Dendritic cell treated with granulocyte-macrophage colony-stimulating factor and Interleukin-4, amounts not matched to agents 40 ng/mL and 50 ng/mL, for 4 days (primary cell): ENCODE results near the gene TEKT2.

ENCODE experiments used
- H3K27ac Mint-ChIP-seq: one replicate; pipeline ENCODE4 v1.8.0; 2022; ENCODE audit warnings: mild to moderate bottlenecking, mixed read lengths
- H3K27me3 Mint-ChIP-seq: one replicate; pipeline ENCODE4 v1.8.0; 2022; ENCODE audit warnings: mild to moderate bottlenecking, mixed read lengths
- H3K36me3 Mint-ChIP-seq: one replicate; pipeline ENCODE4 v1.8.0; 2022; ENCODE audit warnings: low read depth, mixed read lengths
- H3K4me1 Mint-ChIP-seq: one replicate; pipeline ENCODE4 v1.8.0; 2022; ENCODE audit warnings: low read depth, mixed read lengths
- H3K4me3 Mint-ChIP-seq: one replicate; pipeline ENCODE4 v1.8.0; 2022; ENCODE audit warnings: mild to moderate bottlenecking, moderate library complexity, mixed read lengths
- H3K9me3 Mint-ChIP-seq: one replicate; pipeline ENCODE4 v1.8.0; 2022; ENCODE audit warnings: mixed read lengths
- intact Hi-C: fragments of 100-400 bp; cut with micrococcal nuclease; formaldehyde crosslinking; loops from one replicate; pipeline ENCODE4 v1.15.0; 2022

The TEKT2 gene

GRCh38 chr1:36091698-36092097, 7.8 kb downstream of the TEKT2 start:
- Mint-ChIP-seq H3K27me3 (no peaks in the 10 kb centered on the region), H3K9me3 (no peaks in the 10 kb centered on the region), H3K36me3 (peaks cover 74% of the 10 kb centered on the region), H3K4me1 (peaks cover 66% of the 10 kb centered on the region), H3K4me3 (no peak overlapping the region), H3K27ac (peak overlapping the region; percentile 89)
- intact Hi-C loops, result no loop called here

DNA sequence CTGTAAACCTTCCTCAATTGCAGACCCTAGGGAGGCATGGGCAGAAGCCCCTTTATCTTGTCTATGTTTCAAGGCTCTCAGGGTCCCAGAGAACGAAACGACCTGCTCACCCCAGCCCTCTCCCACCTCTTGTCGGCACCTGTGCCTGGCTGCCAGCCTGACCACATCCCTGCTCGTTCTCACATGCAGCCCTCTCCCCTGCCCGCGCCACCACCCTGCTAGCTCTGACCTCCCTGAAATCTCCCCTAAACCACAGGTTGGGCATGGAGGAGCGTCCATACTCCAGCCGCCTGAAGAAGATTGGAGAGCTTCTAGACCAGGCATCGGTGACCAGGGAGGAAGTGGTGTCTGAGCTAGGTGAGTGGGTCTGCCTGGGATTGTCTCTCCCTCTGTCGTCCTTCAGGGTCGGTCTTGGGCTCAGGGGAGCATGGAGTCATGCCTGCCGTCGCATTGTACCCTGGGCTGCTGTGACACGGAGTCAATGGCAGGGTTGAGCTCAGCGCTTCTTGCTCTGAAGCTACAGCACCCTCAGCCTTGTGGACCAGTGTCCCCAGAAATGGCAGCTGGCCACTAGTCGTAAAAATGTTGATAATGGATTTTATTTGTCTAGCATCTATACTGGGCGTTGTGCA, 8.4 kb downstream of the TEKT2 start:
- peaks cover 72% of the 10 kb centered on the region for H3K4me1 Mint-ChIP-seq
- peaks cover 80% of the 10 kb centered on the region for H3K36me3 Mint-ChIP-seq
- no peaks in the 10 kb centered on the region for H3K9me3 Mint-ChIP-seq
- intact Hi-C loops, result no loop called here
- no peaks in the 10 kb centered on the region for H3K27me3 Mint-ChIP-seq
- no peak overlapping the region for H3K4me3 Mint-ChIP-seq
- peak overlapping the region; percentile 89 for H3K27ac Mint-ChIP-seq

DNA sequence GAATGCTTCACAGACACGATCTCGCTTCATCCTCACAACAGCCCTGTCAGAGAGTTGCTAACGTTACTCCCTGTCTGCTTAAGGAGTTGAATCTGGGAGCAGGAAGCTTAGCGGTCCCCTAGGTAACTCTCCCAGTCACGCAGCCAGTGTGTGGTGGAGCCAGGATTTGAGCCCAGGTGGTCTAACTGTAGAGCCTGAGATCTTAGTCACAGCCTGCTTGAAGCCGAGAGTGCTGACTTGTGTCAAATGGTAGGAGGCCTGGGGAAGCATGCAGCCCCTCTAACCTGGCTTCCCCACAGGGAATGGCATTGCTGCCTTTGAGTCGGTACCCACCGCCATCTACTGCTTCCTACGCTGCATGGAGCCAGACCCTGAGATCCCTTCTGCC, 8.9 kb downstream of the TEKT2 start:
- Mint-ChIP-seq H3K36me3 (peaks cover 85% of the 10 kb centered on the region), H3K4me1 (peaks cover 75% of the 10 kb centered on the region), H3K4me3 (no peak overlapping the region), H3K9me3 (no peaks in the 10 kb centered on the region), H3K27me3 (no peaks in the 10 kb centered on the region), H3K27ac (peak overlapping the region; percentile 89)
- intact Hi-C loops, result no loop called here

GRCh38 chr1:36093226-36093625, 9.3 kb downstream of the TEKT2 start:
- H3K27ac Mint-ChIP-seq, result peak overlapping the region; percentile 89
- no peaks in the 10 kb centered on the region for H3K9me3 Mint-ChIP-seq
- H3K27me3 Mint-ChIP-seq, result no peaks in the 10 kb centered on the region
- peaks cover 75% of the 10 kb centered on the region for H3K4me1 Mint-ChIP-seq
- intact Hi-C loops, result no loop called here
- peaks cover 86% of the 10 kb centered on the region for H3K36me3 Mint-ChIP-seq
- peak overlapping the region; percentile 55 for H3K4me3 Mint-ChIP-seq

DNA sequence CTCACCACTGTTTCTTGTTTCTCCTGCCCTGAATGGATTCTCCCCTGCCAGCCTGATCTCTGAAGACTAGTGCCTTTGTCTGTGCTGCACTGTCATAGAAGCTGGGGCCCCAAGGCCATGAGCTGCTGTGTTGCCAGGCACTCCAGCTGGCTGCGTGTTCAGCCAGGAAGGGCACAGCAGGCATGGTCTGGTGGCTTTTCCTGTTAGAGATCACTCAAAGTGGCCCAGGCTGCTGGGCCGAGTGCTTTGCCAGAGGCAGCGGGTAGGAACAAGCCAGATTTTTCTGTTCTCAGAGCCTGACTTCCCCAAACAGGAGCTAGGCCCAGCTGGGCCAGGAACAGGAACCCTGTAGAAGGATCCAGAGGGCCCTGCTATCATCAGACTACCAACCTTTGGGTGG, 10.0 kb downstream of the TEKT2 start:
- peak overlapping the region; percentile 49 for H3K4me3 Mint-ChIP-seq
- H3K9me3 Mint-ChIP-seq, result no peaks in the 10 kb centered on the region
- H3K36me3 Mint-ChIP-seq, result peaks cover 82% of the 10 kb centered on the region
- peaks cover 75% of the 10 kb centered on the region for H3K4me1 Mint-ChIP-seq
- H3K27ac Mint-ChIP-seq, result peak overlapping the region; percentile 89
- intact Hi-C loops, result no loop called here
- H3K27me3 Mint-ChIP-seq, result no peaks in the 10 kb centered on the region

GRCh38 chr1:36094621-36095061, 10.7 kb downstream of the TEKT2 start:
- Mint-ChIP-seq H3K27ac (peak overlapping the region; percentile 89), H3K4me3 (no peak overlapping the region), H3K36me3 (peaks cover 75% of the 10 kb centered on the region), H3K4me1 (peaks cover 72% of the 10 kb centered on the region), H3K9me3 (no peaks in the 10 kb centered on the region), H3K27me3 (no peaks in the 10 kb centered on the region)
- intact Hi-C loops, result no loop called here

GRCh38 chr1:36095760-36096405, 12.0 kb downstream of the TEKT2 start:
- Mint-ChIP-seq H3K36me3 (peaks cover 66% of the 10 kb centered on the region), H3K4me3 (no peak overlapping the region), H3K9me3 (no peaks in the 10 kb centered on the region), H3K27ac (peak overlapping the region; percentile 89), H3K4me1 (peaks cover 75% of the 10 kb centered on the region), H3K27me3 (no peaks in the 10 kb centered on the region)
- intact Hi-C loops, result no loop called here

GRCh38 chr1:36096500-36097432, 12.9 kb downstream of the TEKT2 start:
- H3K27ac Mint-ChIP-seq, result peak overlapping the region; percentile 89
- H3K4me3 Mint-ChIP-seq, result no peak overlapping the region
- H3K4me1 Mint-ChIP-seq, result peaks cover 68% of the 10 kb centered on the region
- H3K27me3 Mint-ChIP-seq, result no peaks in the 10 kb centered on the region
- no peaks in the 10 kb centered on the region for H3K9me3 Mint-ChIP-seq
- H3K36me3 Mint-ChIP-seq, result peaks cover 57% of the 10 kb centered on the region
- intact Hi-C loops, result no loop called here

DNA sequence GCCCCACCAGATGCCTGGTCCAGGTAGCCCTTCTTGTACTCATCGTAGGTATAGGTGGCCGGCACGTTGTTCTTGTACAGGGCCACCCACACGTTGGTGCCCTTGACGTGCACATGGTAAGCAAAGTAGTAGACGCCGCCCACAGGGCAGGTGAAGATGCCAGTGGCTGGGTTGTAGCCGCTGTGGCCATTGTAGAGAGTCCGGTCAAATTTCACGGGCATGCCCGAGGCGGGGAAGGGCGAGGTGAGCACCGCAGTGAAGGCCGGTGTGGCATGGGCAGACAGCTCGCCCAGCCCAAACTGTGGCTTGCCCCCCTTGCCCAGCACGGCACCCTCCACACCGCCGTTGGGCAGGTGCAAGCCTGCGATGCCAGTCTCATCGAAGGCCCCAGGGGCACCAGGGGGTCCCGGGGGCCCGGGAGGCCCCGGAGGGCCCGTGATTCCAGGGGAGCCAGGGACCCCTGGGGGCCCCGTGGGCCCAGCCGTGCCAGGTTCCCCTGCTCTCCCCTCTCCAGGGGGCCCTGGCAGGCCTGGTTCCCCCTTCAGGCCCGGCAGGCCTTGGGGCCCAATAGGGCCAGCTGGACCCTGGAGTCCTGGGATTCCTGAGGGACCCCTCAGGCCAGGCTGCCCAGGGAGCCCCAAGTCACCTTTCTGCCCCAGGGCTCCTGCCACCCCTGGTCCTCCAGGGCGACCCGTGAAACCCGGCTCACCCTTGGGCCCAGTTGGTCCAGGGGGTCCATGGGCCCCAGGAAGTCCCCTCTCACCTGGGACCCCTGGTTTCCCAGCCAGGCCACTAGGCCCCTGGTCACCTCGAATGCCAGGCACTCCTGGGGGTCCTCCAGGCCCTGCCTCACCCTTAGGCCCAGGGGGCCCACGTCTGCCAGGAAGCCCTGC, 14.0 kb downstream of the TEKT2 start:
- peak overlapping the region; percentile 89 for H3K27ac Mint-ChIP-seq
- no peaks in the 10 kb centered on the region for H3K9me3 Mint-ChIP-seq
- intact Hi-C loops, result no loop called here
- H3K27me3 Mint-ChIP-seq, result no peaks in the 10 kb centered on the region
- H3K36me3 Mint-ChIP-seq, result peaks cover 45% of the 10 kb centered on the region
- peaks cover 56% of the 10 kb centered on the region for H3K4me1 Mint-ChIP-seq
- no peak overlapping the region for H3K4me3 Mint-ChIP-seq

DNA sequence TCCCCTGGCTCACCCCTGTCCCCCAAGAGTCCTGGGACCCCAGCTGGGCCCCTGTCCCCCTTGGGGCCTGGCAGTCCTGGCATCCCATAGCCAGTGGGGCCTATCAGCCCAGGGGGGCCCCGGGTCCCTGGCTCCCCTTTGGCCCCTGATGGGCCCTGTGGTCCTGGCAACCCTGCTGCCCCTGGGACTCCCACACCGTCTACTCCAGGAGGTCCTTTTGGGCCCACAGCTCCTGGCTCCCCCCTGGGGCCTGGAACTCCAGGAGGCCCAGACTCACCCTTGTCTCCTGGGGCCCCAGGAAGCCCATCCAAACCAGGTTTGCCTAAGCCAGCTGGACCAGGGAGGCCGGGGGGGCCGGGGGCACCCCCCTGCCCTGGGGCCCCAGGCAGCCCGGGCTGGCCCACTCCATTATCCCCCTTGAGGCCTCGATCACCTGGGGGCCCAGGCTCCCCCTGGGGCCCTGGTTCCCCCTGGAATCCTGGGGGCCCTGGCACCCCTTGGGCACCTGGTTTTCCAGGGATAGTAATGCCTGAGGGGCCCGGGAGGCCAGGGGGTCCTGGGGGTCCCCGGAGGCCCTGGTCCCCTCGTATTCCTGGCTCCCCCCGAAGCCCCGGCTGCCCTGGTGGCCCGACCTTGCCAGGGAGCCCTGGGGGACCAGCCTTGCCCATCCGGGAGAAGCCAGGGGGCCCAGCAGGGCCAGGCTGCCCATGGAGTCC, 14.9 kb downstream of the TEKT2 start:
- peaks cover 47% of the 10 kb centered on the region for H3K4me1 Mint-ChIP-seq
- intact Hi-C loops, result no loop called here
- H3K4me3 Mint-ChIP-seq, result no peak overlapping the region
- no peaks in the 10 kb centered on the region for H3K27me3 Mint-ChIP-seq
- no peak overlapping the region for H3K27ac Mint-ChIP-seq
- H3K36me3 Mint-ChIP-seq, result peaks cover 37% of the 10 kb centered on the region
- H3K9me3 Mint-ChIP-seq, result no peaks in the 10 kb centered on the region

- intact Hi-C loops, result loop anchor here (1.0 to 5.0 kb wide), 4 partner anchors 35 to 187 kb away; partner anchors contain the start of gene TRAPPC3
- Mint-ChIP-seq H3K27ac (no peak overlapping the region), H3K4me1 (peaks cover 37% of the 10 kb centered on the region), H3K36me3 (peaks cover 27% of the 10 kb centered on the region), H3K9me3 (no peaks in the 10 kb centered on the region), H3K27me3 (no peaks in the 10 kb centered on the region), H3K4me3 (no peak overlapping the region)
These were observed 15.9 kb downstream of the TEKT2 start for GRCh38 chr1:36099681-36100341.

GRCh38 chr1:36100376-36100775, 16.5 kb downstream of the TEKT2 start:
- H3K36me3 Mint-ChIP-seq, result peaks cover 24% of the 10 kb centered on the region
- intact Hi-C loops, result loop anchor here (1.0 to 5.0 kb wide), 4 partner anchors 34 to 187 kb away; partner anchors contain the start of gene TRAPPC3
- no peaks in the 10 kb centered on the region for H3K9me3 Mint-ChIP-seq
- no peak overlapping the region for H3K4me3 Mint-ChIP-seq
- H3K27ac Mint-ChIP-seq, result no peak overlapping the region
- H3K4me1 Mint-ChIP-seq, result peaks cover 34% of the 10 kb centered on the region
- H3K27me3 Mint-ChIP-seq, result no peaks in the 10 kb centered on the region
